ENCODE results near the gene RAB15. TPM values are rescaled to one million over a fixed set of nuclear protein-coding genes. Genes with fewer than 3 reads are reported as not detected.

The RAB15 gene
- polyA plus RNA-seq, 1 donor (not counting 4 experiments of a cell fraction or from before 2014, with no cell fraction given): 2.1 TPM

DNA sequence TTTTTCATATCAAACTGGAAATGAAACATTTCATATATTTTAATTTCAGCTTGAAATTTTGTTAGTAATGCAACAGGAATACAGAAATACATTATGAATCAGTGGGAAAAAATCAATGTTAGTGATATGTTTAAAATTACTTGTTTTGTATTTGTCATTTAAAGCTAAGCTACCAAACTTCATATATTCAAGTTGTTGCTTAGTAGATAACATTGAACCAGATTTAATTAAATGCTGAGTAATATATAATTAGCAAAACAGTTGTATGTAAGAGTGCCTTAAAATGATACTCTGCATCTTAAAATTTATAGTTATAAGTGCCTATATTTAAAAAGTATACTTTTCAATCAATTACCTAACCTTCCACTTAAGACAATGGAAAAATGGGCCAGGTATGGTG lies 52.9 kb downstream of the RAB15 start:
- Histone ChIP-seq H3K79me2 (ENCODE audit: control insufficient read depth, insufficient read depth, low read length) (peaks cover 72% of the 10 kb centered on the region), H4K20me1 (ENCODE audit: control insufficient read depth, extremely low read depth, insufficient read depth, low read length) (no peaks in the 10 kb centered on the region), H2AFZ (ENCODE audit: control insufficient read depth, low read length) (no peak overlapping the region), H3K9me3 (ENCODE audit: control insufficient read depth, low read depth, low read length) (no peaks in the 10 kb centered on the region), H3K4me1 (ENCODE audit: control insufficient read depth, extremely low read depth, insufficient read depth, low read length) (peaks cover 13% of the 10 kb centered on the region), H3K27ac (ENCODE audit: control insufficient read depth, insufficient read depth, low read length) (no peak overlapping the region), H3K9me1 (ENCODE audit: control insufficient read depth, extremely low read depth, insufficient read depth, low read length) (no peaks in the 10 kb centered on the region), H3K9ac (ENCODE audit: control insufficient read depth, extremely low read depth, insufficient read depth, low read length) (no peak overlapping the region), H3K4me2 (ENCODE audit: control insufficient read depth, extremely low read depth, insufficient read depth, low read depth, low read length) (no peak overlapping the region), H3K36me3 (ENCODE audit: control insufficient read depth in 2 of 2, extremely low read depth in 1 of 2, insufficient read depth in 2 of 2, low read length in 2 of 2) (peaks cover 0 to under 1% of the 10 kb centered on the region in 2 experiments), H3K27me3 (ENCODE audit: control insufficient read depth, extremely low read depth, insufficient read depth, low read length) (no peaks in the 10 kb centered on the region), H3K4me3 (ENCODE audit: control insufficient read depth in 2 of 3, extremely low read depth in 1 of 3, insufficient read depth in 2 of 3, low read depth in 1 of 3, low read length in 3 of 3) (no peak overlapping the region)
- DNase-seq (ENCODE audit: low read depth, low spot score): no peak
- dilution Hi-C loops (cut with MboI; ENCODE audit: extremely low pct_ligation_motif_present, low sequenced_read_pairs): no loop called here
- no peak for TF ChIP-seq EZH2 (IDR thresholded peaks at IDR 0.05; ENCODE audit: low read length)
- TF ChIP-seq, protein P1, sequence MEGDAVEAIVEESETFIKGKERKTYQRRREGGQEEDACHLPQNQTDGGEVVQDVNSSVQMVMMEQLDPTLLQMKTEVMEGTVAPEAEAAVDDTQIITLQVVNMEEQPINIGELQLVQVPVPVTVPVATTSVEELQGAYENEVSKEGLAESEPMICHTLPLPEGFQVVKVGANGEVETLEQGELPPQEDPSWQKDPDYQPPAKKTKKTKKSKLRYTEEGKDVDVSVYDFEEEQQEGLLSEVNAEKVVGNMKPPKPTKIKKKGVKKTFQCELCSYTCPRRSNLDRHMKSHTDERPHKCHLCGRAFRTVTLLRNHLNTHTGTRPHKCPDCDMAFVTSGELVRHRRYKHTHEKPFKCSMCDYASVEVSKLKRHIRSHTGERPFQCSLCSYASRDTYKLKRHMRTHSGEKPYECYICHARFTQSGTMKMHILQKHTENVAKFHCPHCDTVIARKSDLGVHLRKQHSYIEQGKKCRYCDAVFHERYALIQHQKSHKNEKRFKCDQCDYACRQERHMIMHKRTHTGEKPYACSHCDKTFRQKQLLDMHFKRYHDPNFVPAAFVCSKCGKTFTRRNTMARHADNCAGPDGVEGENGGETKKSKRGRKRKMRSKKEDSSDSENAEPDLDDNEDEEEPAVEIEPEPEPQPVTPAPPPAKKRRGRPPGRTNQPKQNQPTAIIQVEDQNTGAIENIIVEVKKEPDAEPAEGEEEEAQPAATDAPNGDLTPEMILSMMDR (optimal IDR thresholded peaks at IDR 0.05 in 1 of 3, IDR thresholded peaks at IDR 0.05 in 1 of 3, conservative IDR thresholded peaks at IDR 0.05 in 1 of 3; ENCODE audit: extremely low read depth in 1 of 3, insufficient read depth in 2 of 3, low read length in 3 of 3): no peak
- FAIRE-seq: no peak

DNA sequence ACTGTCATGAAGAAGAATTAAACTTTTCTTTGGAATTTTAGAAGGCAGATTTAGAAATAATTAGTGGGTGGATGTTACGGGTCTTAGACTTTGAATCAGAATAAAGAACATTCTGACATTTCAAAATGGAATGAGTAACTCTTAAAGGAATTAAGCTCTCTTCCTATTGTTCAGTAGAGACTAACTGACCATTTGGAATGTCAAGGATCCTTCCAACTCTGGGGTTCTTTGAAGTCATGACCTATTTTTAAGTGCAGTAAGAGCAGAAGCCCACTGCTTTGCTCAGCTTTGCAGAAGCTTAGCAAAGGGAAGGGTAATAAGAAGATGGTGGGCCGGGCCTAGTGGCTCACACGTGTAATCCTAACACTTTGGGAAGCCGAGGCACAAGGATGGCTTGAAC lies 53.9 kb downstream of the RAB15 start:
- no peak for FAIRE-seq
- Histone ChIP-seq H3K36me3 (ENCODE audit: control insufficient read depth in 2 of 2, extremely low read depth in 1 of 2, insufficient read depth in 2 of 2, low read length in 2 of 2) (no peaks in the 10 kb centered on the region), H3K4me3 (ENCODE audit: control insufficient read depth in 2 of 3, extremely low read depth in 1 of 3, insufficient read depth in 2 of 3, low read depth in 1 of 3, low read length in 3 of 3) (no peak overlapping the region), H3K9me3 (ENCODE audit: control insufficient read depth, low read depth, low read length) (no peaks in the 10 kb centered on the region), H3K4me1 (ENCODE audit: control insufficient read depth, extremely low read depth, insufficient read depth, low read length) (peaks cover 17% of the 10 kb centered on the region), H3K27ac (ENCODE audit: control insufficient read depth, insufficient read depth, low read length) (no peak overlapping the region), H2AFZ (ENCODE audit: control insufficient read depth, low read length) (no peak overlapping the region), H3K9me1 (ENCODE audit: control insufficient read depth, extremely low read depth, insufficient read depth, low read length) (no peaks in the 10 kb centered on the region), H3K4me2 (ENCODE audit: control insufficient read depth, extremely low read depth, insufficient read depth, low read depth, low read length) (no peak overlapping the region), H3K9ac (ENCODE audit: control insufficient read depth, extremely low read depth, insufficient read depth, low read length) (no peak overlapping the region), H3K79me2 (ENCODE audit: control insufficient read depth, insufficient read depth, low read length) (peaks cover 69% of the 10 kb centered on the region), H3K27me3 (ENCODE audit: control insufficient read depth, extremely low read depth, insufficient read depth, low read length) (no peaks in the 10 kb centered on the region), H4K20me1 (ENCODE audit: control insufficient read depth, extremely low read depth, insufficient read depth, low read length) (no peaks in the 10 kb centered on the region)
- dilution Hi-C loops (cut with MboI; ENCODE audit: extremely low pct_ligation_motif_present, low sequenced_read_pairs): no loop called here
- TF ChIP-seq EZH2 (IDR thresholded peaks at IDR 0.05; ENCODE audit: low read length): no peak
- TF ChIP-seq, protein P1 (optimal IDR thresholded peaks at IDR 0.05 in 1 of 3, IDR thresholded peaks at IDR 0.05 in 1 of 3, conservative IDR thresholded peaks at IDR 0.05 in 1 of 3; ENCODE audit: extremely low read depth in 1 of 3, insufficient read depth in 2 of 3, low read length in 3 of 3): no peak
- no peak for DNase-seq (ENCODE audit: low read depth, low spot score)

Data from keratinocyte (primary cell).